NT2/D1 (cell line): ENCODE measurements around the gene P4HA3.

Source experiments
- YY1 ChIP-seq: IDR thresholded peaks from 2 replicates; pipeline ENCODE4 v1.6.1; 2011; ENCODE audit not compliant: insufficient read length, insufficient read depth
- ZNF274 ChIP-seq: IDR thresholded peaks from 2 replicates; pipeline ENCODE4 v1.6.1; 2011; ENCODE audit warnings: mild to moderate bottlenecking, low read depth, low read length

- TF ChIP-seq YY1 (no peak), ZNF274 (no peak)
These were observed 39.2 kb downstream of the P4HA3 start for GRCh38 chr11:74272276-74272675.
